Fibroblast of lung (primary cell): ENCODE data around the gene FAM114A1. TPM values are rescaled to one million over a fixed set of nuclear protein-coding genes. Genes with fewer than 3 reads are reported as not detected.
A peak's percentile ranks its signal among the peaks of the same experiment; 100 is the strongest.

Experiments used
- DNase-seq, 2 donors: peaks; one replicate each; pipeline versions ENCODE4 v3.0.0 to v3.0.0-alpha.2; 2010; ENCODE audit warnings: low read depth in 2 of 2
- H2AFZ ChIP-seq: 2 replicates; pipeline ENCODE4 v1.5.1; 2012; ENCODE audit warnings: low read length, control low read depth, inconsistent platforms
- H3K27ac ChIP-seq: 2 replicates; pipeline ENCODE4 v1.5.1; 2011; ENCODE audit warnings: low read length, control low read depth; ENCODE audit not compliant: insufficient read depth
- H3K27me3 ChIP-seq: 2 replicates; pipeline ENCODE4 v1.5.1; 2011; ENCODE audit warnings: mild to moderate bottlenecking, low read length; ENCODE audit not compliant: control insufficient read depth, insufficient read depth
- H3K36me3 ChIP-seq: 2 replicates; pipeline ENCODE4 v1.5.1; 2011; ENCODE audit warnings: low read length; ENCODE audit not compliant: control insufficient read depth, insufficient read depth
- H3K4me1 ChIP-seq: 2 replicates; pipeline ENCODE4 v1.5.1; 2011; ENCODE audit warnings: low read length; ENCODE audit not compliant: control insufficient read depth, insufficient read depth; ENCODE audit errors: extremely low read depth
- H3K4me2 ChIP-seq: 2 replicates; pipeline ENCODE4 v1.5.1; 2011; ENCODE audit warnings: low read length, control low read depth; ENCODE audit not compliant: insufficient read depth; ENCODE audit errors: extremely low read depth
- H3K4me3 ChIP-seq, 4 experiments: fragments of 200-600 bp in 1 of 4; sonication (generic) in 1 of 4; replicated peaks in 1 of 4; 2 replicates each; pipeline ENCODE4 v1.5.1; 2011 to 2016; ENCODE audit warnings: low read length in 4 of 4, low read depth in 3 of 4, mild to moderate bottlenecking in 3 of 4, control low read depth in 2 of 4, inconsistent platforms in 1 of 4, mixed read lengths in 1 of 4; ENCODE audit not compliant: insufficient read depth in 1 of 4; ENCODE audit errors: control extremely low read depth in 1 of 4
- H3K79me2 ChIP-seq: 2 replicates; pipeline ENCODE4 v1.5.1; 2012; ENCODE audit warnings: mild to moderate bottlenecking, low read length, inconsistent platforms; ENCODE audit not compliant: control insufficient read depth, insufficient read depth
- H3K9ac ChIP-seq: 2 replicates; pipeline ENCODE4 v1.5.1; 2011; ENCODE audit warnings: mild to moderate bottlenecking, low read length, control low read depth; ENCODE audit not compliant: insufficient read depth
- H3K9me3 ChIP-seq: 2 replicates; pipeline ENCODE4 v1.5.1; 2012; ENCODE audit warnings: low read depth, low read length; ENCODE audit not compliant: control insufficient read depth, insufficient read depth
- H4K20me1 ChIP-seq: 2 replicates; pipeline ENCODE4 v1.5.1; 2011; ENCODE audit warnings: low read length; ENCODE audit not compliant: control insufficient read depth, insufficient read depth; ENCODE audit errors: extremely low read depth
- CTCF ChIP-seq, 2 donors: IDR thresholded peaks in 1 of 2; conservative IDR thresholded peaks in 1 of 2; 1 replicate in 1 of 2; 2 replicates in 1 of 2; pipeline ENCODE4 v1.5.1; 2011 to 2012; ENCODE audit warnings: low read length in 2 of 2, control low read depth in 1 of 2, inconsistent platforms in 1 of 2, low read depth in 1 of 2, mild to moderate bottlenecking in 1 of 2
- EZH2 ChIP-seq: IDR thresholded peaks from 2 replicates; pipeline ENCODE4 v1.5.1; 2012; ENCODE audit warnings: low read length, control low read depth, mild to moderate bottlenecking; ENCODE audit errors: missing control alignments
- polyA plus RNA-seq, 2 donors: library from polyadenylated mRNA; depleted of rRNA in 1 of 2; stranded (reverse) in 1 of 2; unstranded in 1 of 2; fragments of >200 nt; gene quantifications; 2 replicates each; pipeline ENCODE4 v1.2.1, GENCODE V29; 2011 to 2012; ENCODE audit warnings: missing spikeins in 1 of 2
- total RNA-seq: library from RNA; depleted of rRNA; stranded (reverse); fragments of >200 nt; gene quantifications from 2 replicates; pipeline ENCODE4 v1.2.1, GENCODE V29; 2014

Gene FAM114A1
- total and polyA plus RNA-seq, 2 donors (not counting 1 experiment from before 2014, with no cell fraction given) = 296 to 402 TPM

- Histone ChIP-seq H3K79me2 (no peaks in the 10 kb centered on the region), H4K20me1 (no peaks in the 10 kb centered on the region), H2AFZ (no peak overlapping the region), H3K27me3 (no peaks in the 10 kb centered on the region), H3K9ac (no peak overlapping the region), H3K4me2 (no peak overlapping the region), H3K27ac (no peak overlapping the region), H3K4me1 (peaks cover 2% of the 10 kb centered on the region), H3K36me3 (no peaks in the 10 kb centered on the region), H3K4me3 (no peak overlapping the region), H3K9me3 (no peaks in the 10 kb centered on the region)
- TF ChIP-seq CTCF (conservative IDR thresholded peaks at IDR 0.05 in 1 of 2, IDR thresholded peaks at IDR 0.05 in 1 of 2; ENCODE audit: low read depth in 1 of 2, low read length in 2 of 2) = no peak
- no peak for DNase-seq
Measured at GRCh38 chr4:38964942-38965775, 97.6 kb downstream of the FAM114A1 start.

GRCh38 chr4:38965866-38966265 is 98.3 kb downstream of the FAM114A1 start:
- Histone ChIP-seq H3K9me3 (no peaks in the 10 kb centered on the region), H3K4me1 (peaks cover 2% of the 10 kb centered on the region), H3K36me3 (no peaks in the 10 kb centered on the region), H3K79me2 (no peaks in the 10 kb centered on the region), H4K20me1 (no peaks in the 10 kb centered on the region), H2AFZ (no peak overlapping the region), H3K4me2 (no peak overlapping the region), H3K27me3 (no peaks in the 10 kb centered on the region), H3K27ac (no peak overlapping the region), H3K9ac (no peak overlapping the region), H3K4me3 (no peak overlapping the region)
- TF ChIP-seq CTCF (conservative IDR thresholded peaks at IDR 0.05 in 1 of 2, IDR thresholded peaks at IDR 0.05 in 1 of 2; ENCODE audit: low read depth in 1 of 2, low read length in 2 of 2) (no peak), EZH2 (no peak)
- no peak for DNase-seq

- DNase-seq = peak; percentile 97 to 99
- no peaks in the 10 kb centered on the region for H3K79me2 ChIP-seq
- H3K4me1 ChIP-seq = peaks cover 2% of the 10 kb centered on the region
- no peaks in the 10 kb centered on the region for H3K27me3 ChIP-seq
- no peak overlapping the region for H3K9ac ChIP-seq
- H3K9me3 ChIP-seq = no peaks in the 10 kb centered on the region
- no peaks in the 10 kb centered on the region for H3K36me3 ChIP-seq
- H4K20me1 ChIP-seq = no peaks in the 10 kb centered on the region
- H3K4me3 ChIP-seq = no peak overlapping the region
- H3K27ac ChIP-seq = peak overlapping the region; percentile 69
- no peak overlapping the region for H2AFZ ChIP-seq
- no peak overlapping the region for H3K4me2 ChIP-seq
- TF ChIP-seq CTCF (conservative IDR thresholded peaks at IDR 0.05 in 1 of 2, IDR thresholded peaks at IDR 0.05 in 1 of 2; ENCODE audit: low read depth in 1 of 2, low read length in 2 of 2) = peak in 1 of 2 donors; percentile 3
- no peak for TF ChIP-seq EZH2
Measured at GRCh38 chr4:38967260-38968095, 99.9 kb downstream of the FAM114A1 start.
